ENCODE measurements around the gene PRR12.

Gene PRR12

DNA sequence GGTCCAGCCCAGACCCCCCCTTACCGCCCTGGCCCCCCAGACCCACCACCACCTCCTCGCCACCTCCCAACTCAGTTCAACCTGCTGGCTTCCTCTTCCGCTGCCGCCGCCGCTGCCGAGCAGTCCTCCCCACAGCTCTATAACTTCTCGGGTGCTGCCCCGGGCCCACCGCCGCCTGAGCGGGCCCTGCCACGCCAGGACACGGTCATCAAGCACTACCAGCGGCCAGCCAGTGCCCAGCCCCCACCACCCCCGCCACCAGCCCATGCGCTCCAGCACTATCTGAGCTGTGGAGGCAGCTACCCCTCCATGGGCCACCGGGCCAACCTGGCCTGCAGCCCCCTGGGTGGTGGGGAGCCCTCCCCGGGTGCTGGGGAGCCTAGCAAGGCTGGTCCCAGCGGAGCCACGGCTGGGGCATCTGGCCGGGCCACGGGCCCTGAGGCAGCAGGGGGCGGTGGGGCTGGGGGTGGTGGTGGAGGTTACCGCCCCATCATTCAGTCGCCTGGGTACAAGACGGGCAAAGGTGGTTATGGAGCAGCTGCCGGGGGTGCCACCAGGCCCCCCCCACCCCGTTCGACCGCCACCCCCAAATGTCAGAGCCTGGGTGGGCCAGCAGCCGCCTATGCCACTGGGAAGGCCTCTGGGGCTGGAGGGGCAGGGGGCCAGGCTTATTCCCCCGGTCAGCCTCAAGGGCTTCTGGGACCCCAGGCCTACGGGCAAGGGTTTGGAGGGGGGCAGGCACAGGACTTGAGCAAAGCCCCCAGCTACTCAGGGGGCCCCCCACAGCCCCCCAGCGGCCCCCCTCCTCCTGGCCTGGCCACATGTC is 4.2 kb downstream of the PRR12 start:
- H3K9me3 ChIP-seq (ENCODE audit: control extremely low read depth in 1 of 5, control insufficient read depth in 4 of 5, insufficient read depth in 2 of 5, low read depth in 1 of 5, low read length in 4 of 5) = no peaks in the 10 kb centered on the region
- 94% methylated on average over 15 of the region's 35 CpGs for WGBS (ENCODE audit: insufficient coverage)
- no peak for DNase-seq
- H3K27me3 ChIP-seq (replicated peaks in 2 of 5; ENCODE audit: control insufficient read depth in 4 of 5, insufficient read depth in 5 of 5, low read length in 4 of 5) = no peaks in the 10 kb centered on the region
- no peak overlapping the region for H3K4me3 ChIP-seq (ENCODE audit: control insufficient read depth in 1 of 7, extremely low read depth in 1 of 7, insufficient read depth in 4 of 7, low read depth in 2 of 7, low read length in 6 of 7)
- H3K4me1 ChIP-seq (ENCODE audit: control extremely low read depth in 1 of 4, control insufficient read depth in 4 of 4, insufficient read depth in 4 of 4, low read length in 3 of 4) = peaks cover 0 to 27% (median 22%) of the 10 kb centered on the region in 4 experiments
- no peak overlapping the region for H3K27ac ChIP-seq (ENCODE audit: insufficient read depth in 1 of 2, low read depth in 1 of 2, low read length in 2 of 2, poor library complexity in 1 of 2, severe bottlenecking in 2 of 2)
- peaks cover 6 to 60% (median 42%) of the 10 kb centered on the region in 4 experiments for H3K36me3 ChIP-seq (ENCODE audit: control insufficient read depth in 4 of 4, insufficient read depth in 4 of 4, low read length in 3 of 4)
- POLR2A ChIA-PET = interaction anchor here (0.6 kb wide), 1 partner anchor 15 kb away, joined by 3 read pairs; the partner anchor contains the start of gene NOSIP
- CTCF ChIA-PET = interaction anchor here (0.6 to 1.0 kb wide), 2 partner anchors 76 to 121 kb away, joined by 3 to 4 read pairs; partner anchors contain the start of gene FLT3LG

DNA sequence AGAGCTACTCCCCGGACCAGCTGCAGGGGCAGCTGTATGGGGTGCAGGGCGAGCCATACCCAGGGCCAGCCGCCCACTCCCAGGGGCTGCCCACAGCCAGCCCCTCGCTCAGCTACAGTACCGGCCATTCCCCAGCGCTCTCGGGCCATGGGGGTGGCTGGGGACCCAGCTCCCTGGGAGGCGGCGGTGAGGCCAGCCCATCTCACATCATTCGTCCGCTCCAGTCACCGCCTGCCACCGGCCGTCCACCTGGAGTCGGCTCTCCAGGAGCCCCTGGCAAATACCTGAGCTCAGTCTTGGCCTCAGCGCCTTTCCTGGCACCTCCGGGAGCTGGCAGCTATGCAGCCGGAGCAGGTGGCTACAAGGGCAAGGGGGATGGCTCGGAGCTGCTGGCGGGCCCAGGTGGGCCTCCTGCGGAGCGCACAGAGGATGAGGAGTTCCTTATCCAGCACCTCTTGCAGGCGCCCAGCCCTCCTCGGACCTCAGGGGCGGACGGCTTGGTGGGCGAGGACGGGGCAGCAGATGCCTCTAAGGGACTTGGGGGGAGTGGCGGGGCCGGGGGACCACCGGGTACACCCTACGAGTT is 4.9 kb downstream of the PRR12 start:
- no peaks in the 10 kb centered on the region for H3K9me3 ChIP-seq (ENCODE audit: control extremely low read depth in 1 of 5, control insufficient read depth in 4 of 5, insufficient read depth in 2 of 5, low read depth in 1 of 5, low read length in 4 of 5)
- no peaks in the 10 kb centered on the region for H3K27me3 ChIP-seq (replicated peaks in 2 of 5; ENCODE audit: control insufficient read depth in 4 of 5, insufficient read depth in 5 of 5, low read length in 4 of 5)
- peaks cover 6 to 67% (median 46%) of the 10 kb centered on the region in 4 experiments for H3K36me3 ChIP-seq (ENCODE audit: control insufficient read depth in 4 of 4, insufficient read depth in 4 of 4, low read length in 3 of 4)
- H3K27ac ChIP-seq (ENCODE audit: insufficient read depth in 1 of 2, low read depth in 1 of 2, low read length in 2 of 2, poor library complexity in 1 of 2, severe bottlenecking in 2 of 2) = no peak overlapping the region
- POLR2A ChIA-PET = interaction anchor here (1.1 kb wide), 1 partner anchor 68 kb away, joined by 3 read pairs; no protein-coding TSS in a partner anchor
- H3K4me3 ChIP-seq (ENCODE audit: control insufficient read depth in 1 of 7, extremely low read depth in 1 of 7, insufficient read depth in 4 of 7, low read depth in 2 of 7, low read length in 6 of 7) = no peak overlapping the region
- CTCF ChIA-PET = interaction anchor here (1.0 to 1.1 kb wide), 2 partner anchors 77 to 122 kb away, joined by 3 read pairs; partner anchors contain the start of gene FLT3LG
- no peak for DNase-seq
- H3K4me1 ChIP-seq (ENCODE audit: control extremely low read depth in 1 of 4, control insufficient read depth in 4 of 4, insufficient read depth in 4 of 4, low read length in 3 of 4) = peaks cover 0 to 20% (median 16%) of the 10 kb centered on the region in 4 experiments
- 97% methylated on average over 22 of the region's 32 CpGs for WGBS (ENCODE audit: insufficient coverage)

- ChIA-PET POLR2A (interaction anchor here (1.1 kb wide), 1 partner anchor 68 kb away, joined by 3 read pairs; no protein-coding TSS in a partner anchor), CTCF (interaction anchor here (1.1 kb wide), 1 partner anchor 76 kb away, joined by 3 read pairs; no protein-coding TSS in a partner anchor)
- Histone ChIP-seq H3K4me1 (ENCODE audit: control extremely low read depth in 1 of 4, control insufficient read depth in 4 of 4, insufficient read depth in 4 of 4, low read length in 3 of 4) (peaks cover 0 to 20% (median 16%) of the 10 kb centered on the region in 4 experiments), H3K9me3 (ENCODE audit: control extremely low read depth in 1 of 5, control insufficient read depth in 4 of 5, insufficient read depth in 2 of 5, low read depth in 1 of 5, low read length in 4 of 5) (no peaks in the 10 kb centered on the region), H3K36me3 (ENCODE audit: control insufficient read depth in 4 of 4, insufficient read depth in 4 of 4, low read length in 3 of 4) (peaks cover 6 to 71% (median 50%) of the 10 kb centered on the region in 4 experiments), H3K27me3 (replicated peaks in 2 of 5; ENCODE audit: control insufficient read depth in 4 of 5, insufficient read depth in 5 of 5, low read length in 4 of 5) (no peaks in the 10 kb centered on the region), H3K4me3 (ENCODE audit: control insufficient read depth in 1 of 7, extremely low read depth in 1 of 7, insufficient read depth in 4 of 7, low read depth in 2 of 7, low read length in 6 of 7) (no peak overlapping the region), H3K27ac (ENCODE audit: insufficient read depth in 1 of 2, low read depth in 1 of 2, low read length in 2 of 2, poor library complexity in 1 of 2, severe bottlenecking in 2 of 2) (no peak overlapping the region)
- 95% methylated on average over 11 of the region's 15 CpGs for WGBS (ENCODE audit: insufficient coverage)
- no peak for DNase-seq
Observed at GRCh38 chr19:49596407-49596806, 5.4 kb downstream of the PRR12 start.

DNA sequence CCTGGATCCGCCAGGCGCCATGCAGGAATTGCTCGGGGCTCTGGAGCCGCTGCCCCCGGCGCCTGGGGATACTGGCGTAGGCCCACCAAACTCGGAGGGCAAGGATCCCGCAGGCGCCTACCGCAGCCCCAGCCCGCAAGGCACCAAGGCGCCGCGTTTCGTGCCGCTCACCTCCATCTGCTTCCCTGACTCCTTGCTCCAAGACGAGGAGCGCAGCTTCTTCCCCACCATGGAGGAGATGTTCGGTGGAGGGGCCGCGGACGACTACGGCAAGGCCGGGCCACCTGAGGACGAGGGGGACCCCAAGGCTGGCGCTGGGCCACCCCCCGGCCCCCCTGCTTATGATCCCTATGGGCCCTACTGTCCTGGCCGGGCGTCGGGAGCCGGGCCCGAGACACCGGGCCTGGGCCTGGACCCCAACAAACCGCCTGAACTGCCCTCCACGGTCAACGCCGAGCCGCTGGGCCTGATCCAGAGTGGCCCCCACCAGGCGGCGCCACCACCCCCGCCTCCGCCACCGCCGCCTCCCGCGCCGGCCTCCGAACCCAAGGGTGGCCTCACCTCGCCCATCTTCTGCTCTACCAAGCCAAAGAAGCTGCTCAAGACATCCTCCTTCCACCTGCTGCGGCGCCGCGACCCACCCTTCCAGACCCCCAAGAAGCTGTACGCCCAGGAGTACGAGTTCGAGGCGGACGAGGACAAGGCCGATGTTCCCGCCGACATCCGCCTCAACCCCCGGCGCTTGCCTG is 6.1 kb downstream of the PRR12 start:
- H3K4me3 ChIP-seq (ENCODE audit: control insufficient read depth in 1 of 7, extremely low read depth in 1 of 7, insufficient read depth in 4 of 7, low read depth in 2 of 7, low read length in 6 of 7) = no peak overlapping the region
- POLR2A ChIA-PET = interaction anchor here (1.1 kb wide), 1 partner anchor 67 kb away, joined by 3 read pairs; no protein-coding TSS in a partner anchor

GRCh38 chr19:49597703-49597974 is 6.7 kb downstream of the PRR12 start:
- DNase-seq = no peak
- Histone ChIP-seq H3K27me3 (replicated peaks in 2 of 5; ENCODE audit: control insufficient read depth in 4 of 5, insufficient read depth in 5 of 5, low read length in 4 of 5) (no peaks in the 10 kb centered on the region), H3K27ac (ENCODE audit: insufficient read depth in 1 of 2, low read depth in 1 of 2, low read length in 2 of 2, poor library complexity in 1 of 2, severe bottlenecking in 2 of 2) (no peak overlapping the region), H3K4me1 (ENCODE audit: control extremely low read depth in 1 of 4, control insufficient read depth in 4 of 4, insufficient read depth in 4 of 4, low read length in 3 of 4) (peaks cover 0 to 12% (median 9%) of the 10 kb centered on the region in 4 experiments), H3K36me3 (ENCODE audit: control insufficient read depth in 4 of 4, insufficient read depth in 4 of 4, low read length in 3 of 4) (peaks cover 6 to 78% (median 58%) of the 10 kb centered on the region in 4 experiments), H3K4me3 (ENCODE audit: control insufficient read depth in 1 of 7, extremely low read depth in 1 of 7, insufficient read depth in 4 of 7, low read depth in 2 of 7, low read length in 6 of 7) (no peak overlapping the region), H3K9me3 (ENCODE audit: control extremely low read depth in 1 of 5, control insufficient read depth in 4 of 5, insufficient read depth in 2 of 5, low read depth in 1 of 5, low read length in 4 of 5) (no peaks in the 10 kb centered on the region)
- ChIA-PET CTCF (no interaction called here), POLR2A (no interaction called here)
- 100% methylated on average over 11 of the region's 29 CpGs for WGBS (ENCODE audit: insufficient coverage)

More for the DNA sequence above, 6.1 kb downstream of the PRR12 start:
- Histone ChIP-seq H3K27me3 (replicated peaks in 2 of 5; ENCODE audit: control insufficient read depth in 4 of 5, insufficient read depth in 5 of 5, low read length in 4 of 5) (no peaks in the 10 kb centered on the region), H3K4me1 (ENCODE audit: control extremely low read depth in 1 of 4, control insufficient read depth in 4 of 4, insufficient read depth in 4 of 4, low read length in 3 of 4) (peaks cover 0 to 17% (median 14%) of the 10 kb centered on the region in 4 experiments), H3K27ac (ENCODE audit: insufficient read depth in 1 of 2, low read depth in 1 of 2, low read length in 2 of 2, poor library complexity in 1 of 2, severe bottlenecking in 2 of 2) (no peak overlapping the region), H3K36me3 (ENCODE audit: control insufficient read depth in 4 of 4, insufficient read depth in 4 of 4, low read length in 3 of 4) (peaks cover 6 to 78% (median 55%) of the 10 kb centered on the region in 4 experiments), H3K9me3 (ENCODE audit: control extremely low read depth in 1 of 5, control insufficient read depth in 4 of 5, insufficient read depth in 2 of 5, low read depth in 1 of 5, low read length in 4 of 5) (no peaks in the 10 kb centered on the region)
- CTCF ChIA-PET = interaction anchor here (1.1 kb wide), 1 partner anchor 75 kb away, joined by 3 read pairs; no protein-coding TSS in a partner anchor
- no peak for DNase-seq
- 95% methylated on average over 59 of the region's 65 CpGs for WGBS (ENCODE audit: insufficient coverage)

- Histone ChIP-seq H3K27ac (ENCODE audit: insufficient read depth in 1 of 2, low read depth in 1 of 2, low read length in 2 of 2, poor library complexity in 1 of 2, severe bottlenecking in 2 of 2) (no peak overlapping the region), H3K4me1 (ENCODE audit: control extremely low read depth in 1 of 4, control insufficient read depth in 4 of 4, insufficient read depth in 4 of 4, low read length in 3 of 4) (no peaks in the 10 kb centered on the region), H3K27me3 (replicated peaks in 2 of 5; ENCODE audit: control insufficient read depth in 4 of 5, insufficient read depth in 5 of 5, low read length in 4 of 5) (no peaks in the 10 kb centered on the region), H3K9me3 (ENCODE audit: control extremely low read depth in 1 of 5, control insufficient read depth in 4 of 5, insufficient read depth in 2 of 5, low read depth in 1 of 5, low read length in 4 of 5) (no peaks in the 10 kb centered on the region), H3K4me3 (ENCODE audit: control insufficient read depth in 1 of 7, extremely low read depth in 1 of 7, insufficient read depth in 4 of 7, low read depth in 2 of 7, low read length in 6 of 7) (no peak overlapping the region), H3K36me3 (ENCODE audit: control insufficient read depth in 4 of 4, insufficient read depth in 4 of 4, low read length in 3 of 4) (peaks cover 6 to 86% (median 64%) of the 10 kb centered on the region in 4 experiments)
- WGBS (ENCODE audit: insufficient coverage) = 97% methylated on average over 24 of the region's 26 CpGs
- ChIA-PET POLR2A (no interaction called here), CTCF (interaction anchor here (0.6 kb wide), 1 partner anchor 12 kb away, joined by 3 read pairs; no protein-coding TSS in a partner anchor)
- DNase-seq = no peak
Observed at GRCh38 chr19:49599378-49600295, 8.7 kb downstream of the PRR12 start.

Measured in common myeloid progenitor, CD34-positive (primary cell).